Nephron progenitor cell (in vitro differentiated cells): ENCODE results near the gene SASH1.

Experiments
- DNase-seq: peaks from one replicate; pipeline ENCODE4 v3.0.0; 2021
- H3K27ac Mint-ChIP-seq: 2 replicates; pipeline ENCODE4 v1.8.0; 2021; ENCODE audit warnings: mild to moderate bottlenecking, moderate library complexity, mixed read lengths
- H3K27me3 Mint-ChIP-seq: 2 replicates; pipeline ENCODE4 v1.8.0; 2021; ENCODE audit warnings: mild to moderate bottlenecking, low read depth, mixed read lengths; ENCODE audit not compliant: poor library complexity
- H3K36me3 Mint-ChIP-seq: 2 replicates; pipeline ENCODE4 v1.8.0; 2021; ENCODE audit warnings: low read depth, mixed read lengths
- H3K4me1 Mint-ChIP-seq: 2 replicates; pipeline ENCODE4 v1.8.0; 2021; ENCODE audit warnings: mixed read lengths
- H3K4me3 Mint-ChIP-seq: 2 replicates; pipeline ENCODE4 v1.8.0; 2021; ENCODE audit warnings: mild to moderate bottlenecking, moderate library complexity, mixed read lengths
- H3K9me3 Mint-ChIP-seq: 2 replicates; pipeline ENCODE4 v1.8.0; 2021; ENCODE audit warnings: mild to moderate bottlenecking, moderate library complexity, mixed read lengths
- TF ChIP-seq, protein P1 (sequence below): fragments of 200-600 bp; sonication (generic); IDR thresholded peaks from 2 replicates; pipeline ENCODE4 v1.5.0; 2021; ENCODE audit warnings: antibody characterized with exemption

The SASH1 gene

DNA sequence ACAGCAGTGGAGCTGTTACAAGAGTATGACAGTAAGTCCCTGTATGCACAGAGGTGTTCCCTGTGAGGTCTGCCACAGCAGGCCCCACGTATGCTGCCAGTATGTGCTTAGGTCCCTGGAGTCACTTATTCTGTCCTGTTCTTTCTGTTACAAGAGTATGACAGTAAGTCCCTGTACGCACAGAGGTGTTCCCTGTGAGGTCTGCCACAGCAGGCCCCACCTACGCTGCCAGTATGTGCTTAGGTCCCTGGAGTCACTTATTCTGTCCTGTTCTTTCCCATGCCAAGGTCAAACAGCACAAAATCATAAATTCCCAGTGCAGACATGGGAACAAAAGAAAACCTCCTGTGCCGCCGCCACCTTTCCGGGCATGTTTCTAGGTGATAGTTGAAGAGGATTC is 192.2 kb downstream of the SASH1 start:
- no peak overlapping the region for H3K4me3 Mint-ChIP-seq
- no peaks in the 10 kb centered on the region for H3K9me3 Mint-ChIP-seq
- H3K4me1 Mint-ChIP-seq: peaks cover 32% of the 10 kb centered on the region
- DNase-seq: no peak
- TF ChIP-seq, protein P1, sequence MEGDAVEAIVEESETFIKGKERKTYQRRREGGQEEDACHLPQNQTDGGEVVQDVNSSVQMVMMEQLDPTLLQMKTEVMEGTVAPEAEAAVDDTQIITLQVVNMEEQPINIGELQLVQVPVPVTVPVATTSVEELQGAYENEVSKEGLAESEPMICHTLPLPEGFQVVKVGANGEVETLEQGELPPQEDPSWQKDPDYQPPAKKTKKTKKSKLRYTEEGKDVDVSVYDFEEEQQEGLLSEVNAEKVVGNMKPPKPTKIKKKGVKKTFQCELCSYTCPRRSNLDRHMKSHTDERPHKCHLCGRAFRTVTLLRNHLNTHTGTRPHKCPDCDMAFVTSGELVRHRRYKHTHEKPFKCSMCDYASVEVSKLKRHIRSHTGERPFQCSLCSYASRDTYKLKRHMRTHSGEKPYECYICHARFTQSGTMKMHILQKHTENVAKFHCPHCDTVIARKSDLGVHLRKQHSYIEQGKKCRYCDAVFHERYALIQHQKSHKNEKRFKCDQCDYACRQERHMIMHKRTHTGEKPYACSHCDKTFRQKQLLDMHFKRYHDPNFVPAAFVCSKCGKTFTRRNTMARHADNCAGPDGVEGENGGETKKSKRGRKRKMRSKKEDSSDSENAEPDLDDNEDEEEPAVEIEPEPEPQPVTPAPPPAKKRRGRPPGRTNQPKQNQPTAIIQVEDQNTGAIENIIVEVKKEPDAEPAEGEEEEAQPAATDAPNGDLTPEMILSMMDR: no peak
- peaks cover 3% of the 10 kb centered on the region for H3K27me3 Mint-ChIP-seq
- H3K27ac Mint-ChIP-seq: no peak overlapping the region
- H3K36me3 Mint-ChIP-seq: peaks cover 68% of the 10 kb centered on the region

DNA sequence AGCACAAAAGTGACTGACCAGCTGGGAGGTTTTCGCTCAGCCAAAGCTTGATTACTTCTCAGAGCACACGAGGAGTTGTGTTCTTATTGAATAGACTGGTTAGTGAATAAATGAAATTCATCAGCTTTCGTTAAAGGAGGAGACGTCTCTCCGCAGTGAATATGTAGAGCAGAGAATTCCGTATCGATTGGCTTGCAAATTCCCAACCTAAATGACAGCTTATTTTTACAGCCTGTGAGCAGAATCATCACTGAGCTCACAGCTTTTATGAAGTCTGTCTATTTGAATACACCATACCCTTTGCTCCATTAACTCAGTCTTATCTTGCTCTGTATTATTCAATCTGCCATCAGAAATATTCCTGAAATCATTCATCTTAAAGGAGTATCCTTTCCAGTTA is 192.7 kb downstream of the SASH1 start:
- Mint-ChIP-seq H3K36me3 (peaks cover 73% of the 10 kb centered on the region), H3K4me3 (no peak overlapping the region), H3K9me3 (no peaks in the 10 kb centered on the region), H3K27me3 (peaks cover 3% of the 10 kb centered on the region), H3K4me1 (peaks cover 35% of the 10 kb centered on the region), H3K27ac (no peak overlapping the region)
- no peak for DNase-seq
- TF ChIP-seq, protein P1: no peak

DNA sequence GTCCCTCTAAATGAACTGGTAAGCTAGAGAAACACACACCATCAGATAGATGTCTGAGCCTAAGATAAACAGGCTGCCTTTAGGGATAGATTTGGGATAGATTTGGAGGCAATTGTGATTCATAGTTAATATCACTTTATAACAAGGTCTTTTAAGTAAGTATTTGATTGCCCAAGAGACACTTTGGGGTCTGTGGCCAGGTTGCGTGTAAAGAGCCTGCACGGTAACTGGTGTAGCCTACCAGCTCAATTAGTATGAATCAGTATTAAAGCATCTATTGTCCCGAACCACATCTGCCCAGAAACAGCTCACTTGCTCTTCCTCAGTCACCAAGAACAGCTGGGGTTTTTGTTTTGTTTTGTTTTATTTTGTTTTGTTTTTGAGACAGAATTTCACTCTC is 193.3 kb downstream of the SASH1 start:
- Mint-ChIP-seq H3K4me3 (no peak overlapping the region), H3K36me3 (peaks cover 78% of the 10 kb centered on the region), H3K27ac (no peak overlapping the region)

DNA sequence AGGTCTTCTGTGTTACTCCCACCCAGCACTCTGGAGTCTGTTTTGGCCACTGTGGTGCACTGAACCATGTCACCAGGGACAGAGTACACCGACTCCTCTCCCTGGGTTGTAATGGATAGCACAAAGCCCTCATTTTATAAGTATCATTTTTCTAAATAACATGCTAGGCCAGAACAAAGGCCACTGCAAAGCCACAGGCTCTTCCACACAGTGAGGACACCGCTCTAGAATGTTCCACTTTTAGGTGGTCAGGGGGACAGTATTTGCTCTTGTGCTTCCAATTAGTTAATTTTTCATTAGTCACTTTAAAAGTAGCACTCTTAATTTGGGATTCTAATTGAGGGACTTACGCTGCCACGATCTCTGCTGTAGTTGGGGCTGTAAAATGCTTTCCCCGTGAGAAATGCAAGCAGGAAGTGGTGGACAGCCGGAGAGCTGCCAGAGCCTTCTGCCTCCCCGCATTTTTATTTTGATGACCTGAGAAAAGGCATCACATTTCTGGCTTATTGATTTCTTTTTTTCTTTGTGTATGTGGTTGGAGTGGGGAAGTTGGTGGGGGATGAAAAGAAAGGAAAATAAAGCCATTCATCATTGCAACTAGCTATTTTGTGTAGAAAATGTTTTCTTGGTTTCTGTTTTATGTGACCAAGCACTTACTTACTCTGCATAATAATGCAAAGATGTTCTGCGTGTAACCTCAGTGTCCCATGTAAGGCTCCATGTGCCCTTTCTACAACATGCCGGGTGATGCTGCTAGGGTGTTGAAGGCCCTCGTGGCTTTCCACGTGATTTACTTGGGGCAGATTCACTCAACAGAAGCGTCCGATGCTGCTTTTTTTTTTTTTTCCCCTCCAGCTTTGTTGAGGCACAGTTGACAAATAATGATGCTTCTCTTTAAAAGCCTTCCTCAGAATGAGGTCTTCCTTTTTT is 195.9 kb downstream of the SASH1 start:
- TF ChIP-seq, protein P1: no peak
- no peaks in the 10 kb centered on the region for H3K27me3 Mint-ChIP-seq
- no peaks in the 10 kb centered on the region for H3K9me3 Mint-ChIP-seq
- H3K4me3 Mint-ChIP-seq: peak overlapping the region; percentile 52
- peaks cover 75% of the 10 kb centered on the region for H3K36me3 Mint-ChIP-seq
- H3K27ac Mint-ChIP-seq: peak overlapping the region; percentile 91
- peak; percentile 17 for DNase-seq
- H3K4me1 Mint-ChIP-seq: peaks cover 37% of the 10 kb centered on the region

More for the DNA sequence above, 193.3 kb downstream of the SASH1 start:
- H3K9me3 Mint-ChIP-seq: no peaks in the 10 kb centered on the region
- DNase-seq: no peak
- peaks cover 37% of the 10 kb centered on the region for H3K4me1 Mint-ChIP-seq
- H3K27me3 Mint-ChIP-seq: peaks cover 2% of the 10 kb centered on the region
- TF ChIP-seq, protein P1: no peak

DNA sequence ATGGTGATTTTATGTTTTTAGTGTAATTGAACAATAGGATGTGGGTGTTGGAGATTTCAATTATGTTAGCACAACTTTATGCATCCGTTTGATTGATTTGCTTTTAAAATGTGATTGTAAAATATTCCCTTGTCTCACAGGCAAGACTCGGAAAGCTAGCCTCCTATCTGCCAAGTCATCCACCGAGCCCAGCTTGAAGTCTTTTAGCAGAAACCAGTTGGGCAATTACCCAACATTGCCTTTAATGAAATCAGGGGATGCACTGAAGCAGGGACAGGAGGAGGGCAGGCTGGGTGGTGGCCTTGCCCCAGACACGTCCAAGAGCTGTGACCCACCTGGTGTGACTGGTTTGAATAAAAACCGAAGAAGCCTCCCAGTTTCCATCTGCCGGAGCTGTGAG is 200.9 kb downstream of the SASH1 start:
- no peak for DNase-seq
- H3K9me3 Mint-ChIP-seq: no peaks in the 10 kb centered on the region
- TF ChIP-seq, protein P1: no peak
- H3K4me1 Mint-ChIP-seq: peaks cover 20% of the 10 kb centered on the region
- H3K36me3 Mint-ChIP-seq: peaks cover 78% of the 10 kb centered on the region
- no peak overlapping the region for H3K4me3 Mint-ChIP-seq
- no peak overlapping the region for H3K27ac Mint-ChIP-seq
- no peaks in the 10 kb centered on the region for H3K27me3 Mint-ChIP-seq

DNA sequence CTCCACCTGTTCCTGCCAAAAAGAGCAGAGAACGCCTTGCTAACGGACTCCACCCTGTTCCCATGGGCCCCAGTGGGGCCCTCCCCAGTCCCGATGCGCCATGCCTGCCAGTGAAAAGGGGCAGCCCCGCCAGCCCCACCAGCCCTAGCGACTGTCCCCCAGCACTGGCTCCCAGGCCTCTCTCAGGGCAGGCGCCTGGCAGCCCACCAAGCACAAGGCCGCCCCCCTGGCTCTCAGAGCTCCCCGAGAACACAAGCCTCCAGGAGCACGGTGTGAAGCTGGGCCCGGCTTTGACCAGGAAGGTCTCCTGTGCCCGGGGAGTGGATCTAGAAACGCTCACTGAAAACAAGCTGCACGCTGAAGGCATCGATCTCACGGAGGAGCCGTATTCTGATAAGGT is 201.8 kb downstream of the SASH1 start:
- Mint-ChIP-seq H3K4me1 (peaks cover 11% of the 10 kb centered on the region), H3K27ac (no peak overlapping the region), H3K4me3 (no peak overlapping the region), H3K27me3 (no peaks in the 10 kb centered on the region), H3K36me3 (peaks cover 84% of the 10 kb centered on the region), H3K9me3 (no peaks in the 10 kb centered on the region)
- TF ChIP-seq, protein P1: no peak
- no peak for DNase-seq
